HAP-1 (cell line): Measurements from ENCODE around the gene SBNO2.

Source experiments
- DNase-seq, 2 experiments: peaks; one replicate each; pipeline ENCODE4 v3.0.0-alpha.2; 2016 to 2020; ENCODE audit warnings: low spot score in 2 of 2
- H3K27me3 ChIP-seq: fragments of 250-450 bp; sonication (Bioruptor Pico); 2 replicates; pipeline ENCODE4 v1.5.1; 2020; ENCODE audit warnings: low read depth, mild to moderate bottlenecking, moderate library complexity
- H3K36me3 ChIP-seq: fragments of 250-450 bp; sonication (Bioruptor Pico); replicated peaks from 2 replicates; pipeline ENCODE4 v1.5.1; 2020; ENCODE audit warnings: mild to moderate bottlenecking
- H3K4me1 ChIP-seq: fragments of 250-450 bp; sonication (Bioruptor Pico); 2 replicates; pipeline ENCODE4 v1.5.1; 2020; ENCODE audit warnings: mild to moderate bottlenecking
- H3K4me3 ChIP-seq: fragments of 250-450 bp; sonication (Bioruptor Pico); 2 replicates; pipeline ENCODE4 v1.5.1; 2020; ENCODE audit warnings: mild to moderate bottlenecking, moderate library complexity
- H3K9me3 ChIP-seq: fragments of 250-450 bp; sonication (Bioruptor Pico); 2 replicates; pipeline ENCODE4 v1.5.1; 2020; ENCODE audit warnings: mild to moderate bottlenecking, moderate library complexity
- in situ Hi-C: fragments of 300-500 bp; cut with MboI; formaldehyde crosslinking; loops from 3 replicates; pipeline ENCODE4 v1.14.3; 2020; ENCODE audit warnings: low sequenced_read_pairs, inconsistent platforms, mixed read lengths

The SBNO2 gene

GRCh38 chr19:1063030-1063908, 110.8 kb downstream of the SBNO2 start:
- Histone ChIP-seq H3K36me3 (no peaks in the 10 kb centered on the region), H3K9me3 (no peaks in the 10 kb centered on the region), H3K27me3 (no peaks in the 10 kb centered on the region), H3K4me1 (peaks cover 12% of the 10 kb centered on the region), H3K4me3 (no peak overlapping the region)
- DNase-seq: peak in 1 of 2 experiments; percentile 78
- in situ Hi-C loops: no loop called here

GRCh38 chr19:1062387-1063029, 111.6 kb downstream of the SBNO2 start:
- DNase-seq: peak in 1 of 2 experiments; percentile 70
- in situ Hi-C loops: no loop called here
- no peak overlapping the region for H3K4me3 ChIP-seq
- H3K4me1 ChIP-seq: peaks cover 12% of the 10 kb centered on the region
- no peaks in the 10 kb centered on the region for H3K27me3 ChIP-seq
- H3K36me3 ChIP-seq: no peaks in the 10 kb centered on the region
- H3K9me3 ChIP-seq: no peaks in the 10 kb centered on the region

GRCh38 chr19:1061987-1062386, 112.1 kb downstream of the SBNO2 start:
- Histone ChIP-seq H3K27me3 (no peaks in the 10 kb centered on the region), H3K9me3 (no peaks in the 10 kb centered on the region), H3K4me3 (no peak overlapping the region), H3K36me3 (no peaks in the 10 kb centered on the region), H3K4me1 (peaks cover 12% of the 10 kb centered on the region)
- in situ Hi-C loops: no loop called here
- DNase-seq: no peak

DNA sequence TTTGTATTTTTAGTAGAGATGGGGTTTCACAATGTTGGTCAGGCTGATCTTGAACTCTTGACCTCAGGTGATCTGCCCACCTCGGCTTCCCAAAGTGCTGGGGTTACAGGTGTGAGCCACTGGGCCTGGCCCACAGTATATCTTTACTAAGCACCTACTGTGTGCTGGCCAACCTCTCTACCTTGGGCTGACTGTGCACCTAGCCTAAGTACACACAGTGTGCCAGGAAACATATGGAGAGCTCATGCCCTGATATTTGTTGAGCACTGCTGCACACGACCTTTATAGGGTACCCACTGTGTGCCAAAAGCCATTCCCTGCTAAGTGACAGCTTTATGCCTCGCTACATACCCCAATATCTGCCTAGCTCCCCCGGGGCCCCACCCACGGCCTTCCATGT, 113.4 kb downstream of the SBNO2 start:
- no peak for DNase-seq
- H3K4me1 ChIP-seq: peaks cover 9% of the 10 kb centered on the region
- in situ Hi-C loops: no loop called here
- no peak overlapping the region for H3K4me3 ChIP-seq
- H3K27me3 ChIP-seq: no peaks in the 10 kb centered on the region
- H3K36me3 ChIP-seq: no peaks in the 10 kb centered on the region
- no peaks in the 10 kb centered on the region for H3K9me3 ChIP-seq

DNA sequence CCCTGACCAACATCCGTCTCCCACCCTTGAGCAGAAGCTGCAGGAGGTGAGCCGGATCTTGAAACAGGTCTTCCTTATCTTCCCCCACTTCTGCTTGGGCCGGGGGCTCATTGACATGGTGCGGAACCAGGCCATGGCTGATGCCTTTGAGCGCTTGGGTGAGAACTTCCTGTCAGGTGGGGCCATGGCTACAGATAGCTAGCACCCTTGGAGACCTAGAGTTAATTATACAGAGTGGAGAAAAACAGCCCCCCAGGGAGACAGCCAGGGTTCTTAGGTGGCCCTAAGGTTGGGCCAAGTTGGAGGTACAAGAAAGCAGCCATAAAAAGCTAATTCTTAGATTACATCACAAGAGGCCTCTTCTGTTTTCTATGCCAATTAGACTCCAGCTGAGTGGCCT, 116.0 kb downstream of the SBNO2 start:
- in situ Hi-C loops: no loop called here
- Histone ChIP-seq H3K4me3 (no peak overlapping the region), H3K36me3 (no peaks in the 10 kb centered on the region), H3K27me3 (no peaks in the 10 kb centered on the region), H3K9me3 (no peaks in the 10 kb centered on the region), H3K4me1 (no peaks in the 10 kb centered on the region)
- DNase-seq: no peak
